IPS-NIHi11 (cell line): ENCODE results near the gene TNFRSF14.
"Not testable (repeated sequence)": the region's sequence is repeated elsewhere in the genome, so short reads cannot be mapped to it uniquely, and the experiment has no call there.

ENCODE experiments used
- DNase-seq: peaks from one replicate; pipeline ENCODE4 v3.0.0; 2012; ENCODE audit warnings: mixed read lengths, low spot score

The TNFRSF14 gene

DNA sequence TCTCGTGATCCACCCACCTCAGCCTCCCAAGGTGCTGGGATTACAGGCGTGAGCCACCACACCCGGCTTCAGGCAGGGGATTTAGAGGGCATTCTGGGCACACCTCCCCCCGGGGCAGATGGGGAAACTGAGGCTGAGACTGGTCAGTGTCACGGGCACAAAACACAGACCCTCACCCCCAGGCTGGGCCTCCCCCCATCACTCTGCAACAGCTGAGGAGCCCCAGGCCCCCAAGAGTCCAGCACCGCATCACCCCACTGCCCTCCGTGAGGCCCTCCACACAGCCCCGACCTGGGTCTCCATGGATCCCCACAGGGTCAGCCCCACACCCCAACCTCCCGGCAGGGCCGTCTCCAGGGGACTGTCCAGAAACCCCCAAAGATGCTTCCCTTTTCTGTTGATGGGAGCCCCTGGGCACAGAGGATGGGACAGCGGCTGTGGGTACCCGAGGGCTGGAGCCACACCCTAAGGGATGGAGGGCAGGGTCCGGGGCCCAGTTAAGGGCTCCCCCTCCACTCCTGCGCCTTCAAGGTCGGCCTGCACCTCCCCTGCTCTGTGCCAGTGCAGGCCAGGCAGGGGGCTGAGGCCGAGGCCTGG lies 11.0 kb downstream of the TNFRSF14 start:
- no peak for DNase-seq

DNA sequence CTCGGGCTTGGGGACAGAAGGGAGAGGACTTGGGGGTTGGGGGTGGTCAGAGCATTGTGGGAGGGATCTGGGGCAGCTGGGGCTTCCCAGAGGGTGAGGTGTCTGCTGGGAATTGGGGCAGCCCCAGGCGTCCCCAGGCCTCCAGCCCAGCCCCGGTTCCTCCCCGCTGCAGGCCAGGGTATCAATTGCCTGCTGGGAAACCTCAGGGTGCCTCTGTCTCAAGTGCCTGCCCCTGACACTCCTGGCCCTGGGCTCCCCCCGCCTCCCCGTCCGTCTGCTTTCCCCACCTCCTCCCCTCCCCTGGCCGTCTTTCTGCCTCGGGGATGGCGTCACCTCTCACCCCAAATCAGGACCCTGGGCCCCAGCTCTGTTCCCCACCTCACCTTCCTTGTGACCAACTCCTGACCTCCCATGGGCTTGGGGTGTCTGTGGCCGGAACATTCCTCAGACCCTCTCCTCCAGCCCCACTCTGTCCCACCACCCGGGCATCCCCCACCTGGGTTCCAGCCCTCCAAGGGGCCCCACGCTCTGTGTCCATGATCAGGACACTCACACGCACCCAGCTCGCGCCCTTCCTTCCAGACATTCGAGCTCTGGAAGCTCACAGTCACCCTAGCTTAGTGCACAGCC lies 12.1 kb downstream of the TNFRSF14 start:
- not testable (repeated sequence) for DNase-seq

- no peak for DNase-seq
Measured at GRCh38 chr1:2569060-2569459, 12.9 kb downstream of the TNFRSF14 start.

DNA sequence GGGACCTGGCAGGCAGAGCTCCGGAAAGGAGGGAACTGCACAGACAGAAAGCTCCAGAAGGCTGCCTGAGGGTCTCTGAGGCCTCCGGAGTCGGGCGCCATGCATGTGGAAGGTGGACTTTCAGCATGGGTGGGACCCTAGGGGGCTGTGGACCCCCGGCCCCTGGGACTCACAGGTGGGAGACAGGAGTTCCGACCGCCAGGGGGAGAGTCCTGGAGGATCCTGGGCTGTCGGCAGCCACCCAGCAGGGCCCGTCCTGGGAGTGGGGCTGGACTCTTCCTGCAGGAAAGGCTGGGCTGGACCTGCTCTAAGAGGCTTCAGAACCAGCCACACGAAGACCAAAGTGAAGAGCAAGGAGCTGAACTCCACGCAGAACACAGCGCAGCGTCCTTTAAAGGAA lies 13.5 kb downstream of the TNFRSF14 start:
- not testable (repeated sequence) for DNase-seq

GRCh38 chr1:2570332-2570731 lies 14.2 kb downstream of the TNFRSF14 start:
- DNase-seq, result no peak

DNA sequence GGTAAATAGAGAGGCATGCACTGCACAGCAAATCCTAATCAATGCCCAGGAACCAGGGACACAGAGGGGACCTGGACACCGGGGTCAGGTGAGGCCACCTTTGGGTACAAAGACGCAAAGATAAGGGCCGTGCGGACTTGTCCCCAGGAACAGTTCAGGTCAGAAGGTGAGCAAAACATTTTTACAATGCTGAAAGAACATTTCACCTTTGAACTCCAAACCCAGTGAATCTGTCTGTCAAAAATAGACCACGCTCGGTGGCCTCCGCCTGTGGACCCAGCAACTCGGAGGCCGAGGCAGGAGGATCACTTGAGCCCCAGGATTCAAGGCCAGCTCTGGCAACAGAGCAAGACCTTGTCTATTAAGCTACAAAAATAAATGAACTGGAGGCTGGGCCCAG lies 15.2 kb downstream of the TNFRSF14 start:
- DNase-seq, result no peak

- DNase-seq, result no peak
Measured at GRCh38 chr1:2573250-2573920, 17.2 kb downstream of the TNFRSF14 start.

GRCh38 chr1:2574350-2574749 lies 18.2 kb downstream of the TNFRSF14 start:
- DNase-seq, result no peak

DNA sequence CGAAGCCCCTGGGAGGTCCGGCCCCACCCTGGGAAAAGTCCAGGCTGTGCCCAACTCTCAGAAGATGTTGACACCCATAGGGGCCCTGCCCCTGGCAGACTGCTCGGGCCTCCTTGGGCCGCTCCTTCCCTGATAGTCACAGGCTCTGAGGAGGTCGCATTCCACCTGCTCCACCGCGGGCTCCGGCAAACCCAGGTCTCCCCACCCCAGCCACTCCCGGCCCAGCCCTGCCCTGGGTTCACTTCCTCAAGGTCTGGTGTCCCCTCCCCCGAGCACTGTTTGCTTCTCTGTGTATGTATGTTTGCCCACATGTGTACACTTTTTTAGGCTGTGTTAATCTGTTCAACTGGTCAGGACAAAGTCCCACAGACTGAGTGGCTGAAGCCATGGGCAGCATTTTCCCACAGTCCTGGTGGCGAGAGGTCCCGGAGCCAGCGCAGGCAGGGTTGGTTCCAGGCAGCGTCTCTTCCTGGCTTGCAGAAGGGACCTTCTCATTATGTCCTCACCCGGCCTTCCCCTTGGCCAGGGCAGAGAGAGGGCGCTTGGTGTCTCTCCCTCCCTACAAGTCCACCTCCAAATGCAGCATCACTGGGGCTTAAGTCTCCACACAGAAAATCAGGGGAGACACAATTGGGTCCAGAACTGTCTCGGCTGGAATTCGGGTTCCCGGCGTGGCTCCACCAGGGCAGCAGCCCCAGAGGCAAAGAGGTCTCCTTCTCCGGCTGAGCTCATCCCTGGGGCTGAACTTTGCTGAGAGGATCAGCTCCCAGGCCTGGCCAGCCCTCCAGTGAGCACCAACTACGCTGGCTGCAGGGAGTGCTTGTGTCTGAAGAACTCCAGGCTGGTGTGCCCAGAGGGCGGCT lies 19.9 kb downstream of the TNFRSF14 start:
- no peak for DNase-seq

DNA sequence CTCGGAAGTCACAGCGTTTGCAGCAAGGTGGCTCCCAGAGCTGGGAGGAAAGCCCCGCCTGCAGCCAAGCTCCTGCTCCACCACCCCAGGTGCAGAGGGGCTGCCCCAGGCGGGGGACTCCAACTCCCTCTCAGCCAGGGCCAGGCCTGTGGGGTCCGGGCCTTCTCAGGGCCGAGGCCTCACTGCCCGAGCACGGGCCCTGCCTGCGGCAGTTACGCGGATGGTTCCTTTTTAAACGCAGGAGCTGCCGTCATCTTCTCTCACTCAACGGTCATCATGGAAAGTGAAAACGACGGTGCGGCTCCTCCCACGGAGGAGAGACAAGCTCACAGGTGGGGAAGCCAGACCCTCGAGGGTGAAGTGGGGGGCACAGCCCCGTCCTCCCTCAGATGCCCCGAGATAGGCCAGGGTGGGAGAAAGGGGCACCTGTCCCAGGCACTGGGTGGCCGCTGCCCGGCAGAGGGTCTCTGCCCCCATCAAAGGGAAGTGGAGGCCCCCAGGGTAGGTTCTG lies 21.4 kb downstream of the TNFRSF14 start:
- DNase-seq, result not testable (repeated sequence)

DNA sequence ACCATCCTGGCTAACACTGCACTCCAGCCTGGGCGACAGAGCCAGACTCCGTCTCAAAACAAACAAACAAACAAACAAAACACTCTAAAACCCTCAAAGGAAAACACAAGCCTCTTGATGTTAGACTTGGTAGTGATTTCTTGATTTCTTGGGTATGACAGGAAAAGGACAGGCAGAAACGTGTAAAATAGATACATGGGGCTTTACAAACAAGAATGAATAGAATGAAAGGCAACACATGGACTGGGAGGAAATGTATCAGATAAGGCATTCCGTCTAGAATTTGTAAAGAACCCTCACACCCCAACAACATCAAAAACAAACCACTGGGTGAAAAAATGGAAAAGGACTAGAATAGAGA lies 22.6 kb downstream of the TNFRSF14 start:
- DNase-seq, result no peak

DNA sequence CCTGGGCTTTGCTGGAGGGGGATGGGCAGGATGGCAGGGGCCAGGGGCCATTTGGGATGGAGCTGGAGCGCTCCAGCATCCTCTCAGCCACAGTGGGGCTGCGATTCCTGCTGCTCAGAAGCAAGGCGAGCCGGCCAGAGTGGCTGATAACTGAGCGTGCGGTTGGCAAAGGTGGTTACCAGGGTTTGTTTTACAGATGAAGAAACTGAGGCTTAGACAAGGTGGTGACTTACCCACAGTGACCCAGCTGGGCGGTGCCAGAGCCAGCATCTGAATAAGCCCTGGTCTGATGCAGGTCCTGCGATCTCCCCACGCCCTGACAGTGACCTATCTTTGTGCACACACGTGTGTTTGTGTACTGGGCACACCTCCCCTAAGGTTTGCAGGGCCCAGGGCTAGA lies 24.5 kb downstream of the TNFRSF14 start:
- no peak for DNase-seq

GRCh38 chr1:2582391-2582790 lies 26.2 kb downstream of the TNFRSF14 start:
- DNase-seq, result no peak

DNA sequence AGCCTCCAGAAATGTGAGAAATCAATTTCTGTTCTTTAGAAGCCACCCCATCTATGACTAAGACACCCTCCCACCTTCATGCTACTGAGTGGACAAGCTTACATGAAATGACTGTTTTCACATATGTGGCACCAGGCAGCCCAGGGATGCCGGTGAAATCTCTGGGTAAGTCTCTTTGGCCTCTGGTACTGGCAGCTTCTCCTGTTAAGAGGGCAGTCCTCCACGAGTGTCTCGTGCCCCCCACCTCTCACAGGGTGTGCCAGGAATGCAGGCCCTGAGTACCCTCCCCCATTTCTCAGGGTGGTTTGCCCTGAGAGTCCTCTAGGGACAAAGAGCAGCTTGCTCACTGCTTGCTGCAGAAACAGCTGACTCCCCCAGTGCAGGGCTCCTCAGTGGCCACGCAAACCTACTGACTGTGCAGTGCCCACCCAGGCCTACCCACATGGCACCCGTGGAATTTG lies 27.2 kb downstream of the TNFRSF14 start:
- DNase-seq, result no peak

DNA sequence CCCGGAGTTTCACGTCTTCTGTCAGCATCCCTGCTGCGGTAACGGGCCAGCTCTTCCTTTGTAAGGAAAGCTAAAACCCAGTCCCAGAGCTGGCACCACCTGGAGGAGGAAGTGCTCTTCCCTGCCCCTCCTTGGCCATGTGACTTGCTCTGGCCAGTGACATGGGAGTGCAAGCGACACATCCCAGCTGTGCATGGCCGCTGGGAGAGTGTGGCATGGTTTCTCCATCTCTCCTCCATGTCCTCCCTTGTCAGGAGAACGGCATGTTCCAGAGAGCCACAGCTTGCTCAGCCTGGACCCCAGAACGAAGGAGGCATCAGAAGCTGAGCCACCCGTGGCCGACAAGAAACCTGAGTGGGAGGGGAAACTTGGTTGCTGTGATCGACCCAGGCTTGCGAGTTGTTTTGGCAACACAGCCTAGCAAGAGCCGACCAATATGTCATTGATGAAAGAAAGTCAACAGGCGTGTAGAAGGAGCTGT lies 27.7 kb downstream of the TNFRSF14 start:
- DNase-seq, result no peak

DNA sequence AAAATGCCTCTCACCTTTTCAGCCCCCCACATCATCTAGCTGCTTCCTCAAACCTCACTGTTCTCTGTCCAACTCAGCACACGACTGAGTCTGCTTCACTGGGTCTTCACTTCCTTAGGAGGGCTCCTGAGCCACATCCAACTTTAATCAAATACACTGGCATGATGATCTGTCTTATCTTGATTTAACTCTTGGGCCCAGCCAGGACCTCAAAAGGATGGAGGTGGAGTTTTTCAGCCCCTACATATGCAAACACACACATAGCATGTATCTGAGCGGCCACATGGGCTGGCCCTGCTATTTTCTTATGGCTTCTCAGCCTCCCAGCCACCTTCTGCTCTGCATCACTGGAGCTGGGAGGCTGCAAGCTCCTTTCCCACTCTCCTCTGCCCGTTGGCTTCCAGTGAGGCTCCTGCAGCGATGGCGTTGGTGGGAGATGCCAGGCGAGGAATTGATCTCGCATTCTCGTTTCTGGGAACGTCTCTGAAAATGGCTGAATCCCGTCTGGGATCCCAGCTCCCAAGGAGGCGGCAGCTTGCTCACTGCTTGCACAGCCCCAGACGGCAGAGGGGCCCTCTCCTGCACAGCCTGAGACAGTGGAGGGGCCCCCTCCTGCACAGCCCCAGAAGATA lies 28.6 kb downstream of the TNFRSF14 start:
- DNase-seq, result no peak

DNA sequence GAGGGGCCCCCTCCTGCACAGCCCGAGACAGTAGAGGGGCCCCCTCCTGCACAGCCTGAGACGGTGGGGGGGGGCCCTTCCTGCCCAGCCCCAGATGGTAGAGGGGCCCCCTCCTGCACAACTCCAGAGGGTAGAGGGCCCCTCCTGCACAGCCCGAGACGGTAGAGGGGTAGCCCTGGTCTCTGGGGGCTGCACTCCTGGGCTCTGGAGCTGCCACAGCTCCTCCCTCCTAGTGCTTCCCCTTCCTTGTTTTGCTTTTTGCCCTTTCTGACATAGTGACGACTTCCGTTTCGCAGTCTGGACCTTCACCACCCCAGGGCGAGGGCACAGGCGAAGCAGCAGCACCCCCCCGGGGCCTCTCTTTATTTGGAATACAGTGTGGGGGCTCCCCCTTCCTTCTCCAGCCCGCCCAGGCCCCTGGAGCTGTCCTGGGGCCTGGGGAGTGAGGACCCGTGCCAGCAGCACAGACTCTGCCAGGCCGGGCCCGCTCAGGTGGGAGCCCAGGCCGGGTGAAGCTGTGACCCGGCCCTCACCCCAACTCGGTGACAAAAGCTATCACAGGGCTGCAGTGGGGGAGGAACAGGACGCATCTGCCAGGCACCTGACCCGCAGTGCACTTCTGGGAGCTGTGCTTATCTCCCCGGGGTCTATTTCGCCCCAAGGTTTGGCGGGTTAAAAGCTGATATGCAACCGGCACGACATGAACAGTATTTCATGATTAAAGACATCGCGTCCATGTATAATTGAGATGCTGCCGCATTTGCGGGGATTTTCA lies 29.3 kb downstream of the TNFRSF14 start:
- DNase-seq, result peak; percentile 69

DNA sequence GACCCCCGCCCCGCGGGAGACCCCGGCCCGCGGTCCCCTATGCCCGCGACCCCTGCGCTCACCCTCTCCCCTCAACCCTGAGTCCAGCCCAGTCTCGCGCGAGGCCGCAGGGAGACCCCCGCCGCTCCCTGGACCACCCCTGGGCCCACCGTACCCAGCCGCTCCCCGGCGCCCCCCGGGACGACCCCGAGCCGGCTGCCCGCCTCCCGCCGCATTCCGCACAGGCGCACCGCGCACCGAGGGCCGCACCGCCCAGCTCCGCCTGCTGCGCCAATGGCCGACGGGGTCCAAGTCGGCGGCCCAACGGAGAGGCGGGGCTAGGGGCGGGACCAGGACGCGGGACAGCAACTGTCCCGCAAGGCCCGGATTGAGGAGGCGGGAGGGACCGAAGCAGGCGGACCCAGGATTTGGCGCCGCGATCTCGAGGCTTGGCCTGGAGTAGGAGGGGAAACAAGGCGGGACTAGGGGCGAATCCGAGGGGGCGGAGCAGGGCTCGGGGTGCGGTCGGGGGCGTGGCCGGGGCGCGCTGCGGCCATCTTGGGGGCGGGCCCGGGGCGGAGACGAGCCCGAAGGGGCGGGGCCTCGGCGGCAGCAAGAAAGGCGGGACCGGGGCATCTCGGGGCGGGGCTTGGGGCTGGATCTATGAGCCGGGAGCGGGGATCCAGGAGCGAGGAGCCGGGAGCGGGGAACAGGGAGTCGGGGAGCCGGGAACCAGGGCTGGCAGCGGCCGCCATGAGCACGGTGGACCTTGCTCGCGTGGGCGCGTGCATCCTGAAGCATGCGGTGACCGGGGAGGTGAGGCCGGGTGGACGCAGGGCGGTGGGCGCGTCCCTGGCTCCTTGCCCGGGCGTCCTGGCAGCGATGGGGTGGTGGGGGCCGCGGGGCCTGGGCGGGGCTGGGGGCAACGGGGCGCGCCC lies 30.2 kb downstream of the TNFRSF14 start, which contains the start of gene PRXL2B:
Gene PRXL2B (plus strand): TSS at position 624 of the 917 bp plus-strand sequence. CDS start 109 bp downstream, at position 733.
- peak; percentile 100 for DNase-seq

- DNase-seq, result no peak
Measured at GRCh38 chr1:2587071-2587859, 31.1 kb downstream of the TNFRSF14 start.
